Spleen (tissue), 7 donors: ENCODE measurements around the gene OR2A2.

Source experiments
- POLR2AphosphoS5 ChIP-seq, 3 donors: sonication (generic); formaldehyde crosslinking; IDR thresholded peaks; one replicate each; pipeline ENCODE4 v1.5.1; 2017; ENCODE audit warnings: antibody characterized with exemption in 3 of 3
- TF ChIP-seq, protein P1 (sequence below), 11 experiments: fragments of 200-600 bp in 7 of 11; fragments of 450-650 bp in 4 of 11; sonication (generic) in 4 of 11; IDR thresholded peaks in 8 of 11; conservative IDR thresholded peaks in 3 of 11; 1 replicate in 7 of 11; 2 replicates in 4 of 11; pipeline versions ENCODE4 v1.4.0 to v1.8.0; 2016 to 2021; ENCODE audit warnings: antibody characterized with exemption in 11 of 11, inconsistent platforms in 4 of 11, mild to moderate bottlenecking in 1 of 11
- donor health status: DM: no; HTN: no; CAD: no; lungs with moderate emphysema.
- donor health status: DM: no; HTN: no; CAD: no.
- donor health status: DM: no; HTN: no; CAD: no.

DNA sequence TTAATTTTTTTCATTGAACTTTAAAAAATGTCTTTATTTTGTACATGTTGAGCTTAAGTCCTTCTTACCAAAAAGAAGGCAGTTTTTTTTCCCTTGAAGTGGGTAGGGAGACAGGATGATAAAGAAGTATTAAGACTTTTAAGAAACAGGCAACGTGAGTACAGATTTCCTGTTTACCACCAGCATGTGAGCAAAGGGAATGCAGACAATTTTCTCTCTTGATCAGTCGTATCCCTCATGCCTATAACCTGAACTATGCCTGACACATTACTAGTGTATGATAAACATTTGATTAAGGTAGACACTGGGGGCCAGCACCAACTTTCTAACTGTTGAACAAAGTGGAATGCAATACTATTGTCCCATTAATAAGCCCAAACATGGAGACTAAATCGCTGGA, 8.8 kb upstream of the OR2A2 start:
- TF ChIP-seq, protein P1, sequence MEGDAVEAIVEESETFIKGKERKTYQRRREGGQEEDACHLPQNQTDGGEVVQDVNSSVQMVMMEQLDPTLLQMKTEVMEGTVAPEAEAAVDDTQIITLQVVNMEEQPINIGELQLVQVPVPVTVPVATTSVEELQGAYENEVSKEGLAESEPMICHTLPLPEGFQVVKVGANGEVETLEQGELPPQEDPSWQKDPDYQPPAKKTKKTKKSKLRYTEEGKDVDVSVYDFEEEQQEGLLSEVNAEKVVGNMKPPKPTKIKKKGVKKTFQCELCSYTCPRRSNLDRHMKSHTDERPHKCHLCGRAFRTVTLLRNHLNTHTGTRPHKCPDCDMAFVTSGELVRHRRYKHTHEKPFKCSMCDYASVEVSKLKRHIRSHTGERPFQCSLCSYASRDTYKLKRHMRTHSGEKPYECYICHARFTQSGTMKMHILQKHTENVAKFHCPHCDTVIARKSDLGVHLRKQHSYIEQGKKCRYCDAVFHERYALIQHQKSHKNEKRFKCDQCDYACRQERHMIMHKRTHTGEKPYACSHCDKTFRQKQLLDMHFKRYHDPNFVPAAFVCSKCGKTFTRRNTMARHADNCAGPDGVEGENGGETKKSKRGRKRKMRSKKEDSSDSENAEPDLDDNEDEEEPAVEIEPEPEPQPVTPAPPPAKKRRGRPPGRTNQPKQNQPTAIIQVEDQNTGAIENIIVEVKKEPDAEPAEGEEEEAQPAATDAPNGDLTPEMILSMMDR (IDR thresholded peaks at IDR 0.05 in 8 of 11, conservative IDR thresholded peaks at IDR 0.05 in 3 of 11), result no peak
- no peak for TF ChIP-seq POLR2AphosphoS5 (IDR thresholded peaks at IDR 0.05)
